Stimulated activated CD4-positive, alpha-beta T cell treated with anti-CD3 and anti-CD28 coated beads, Interleukin-15, amount 100 ng/mL, for 24 hours (primary cell): ENCODE measurements around the gene FGR.

Source experiments
- DNase-seq: peaks from one replicate; pipeline ENCODE4 v3.0.0-alpha.2; 2020

FGR gene

GRCh38 chr1:27615346-27616192, 19.4 kb downstream of the FGR start:
- DNase-seq = no peak

- DNase-seq = no peak
Measured at GRCh38 chr1:27614625-27615344, 20.2 kb downstream of the FGR start.

DNA sequence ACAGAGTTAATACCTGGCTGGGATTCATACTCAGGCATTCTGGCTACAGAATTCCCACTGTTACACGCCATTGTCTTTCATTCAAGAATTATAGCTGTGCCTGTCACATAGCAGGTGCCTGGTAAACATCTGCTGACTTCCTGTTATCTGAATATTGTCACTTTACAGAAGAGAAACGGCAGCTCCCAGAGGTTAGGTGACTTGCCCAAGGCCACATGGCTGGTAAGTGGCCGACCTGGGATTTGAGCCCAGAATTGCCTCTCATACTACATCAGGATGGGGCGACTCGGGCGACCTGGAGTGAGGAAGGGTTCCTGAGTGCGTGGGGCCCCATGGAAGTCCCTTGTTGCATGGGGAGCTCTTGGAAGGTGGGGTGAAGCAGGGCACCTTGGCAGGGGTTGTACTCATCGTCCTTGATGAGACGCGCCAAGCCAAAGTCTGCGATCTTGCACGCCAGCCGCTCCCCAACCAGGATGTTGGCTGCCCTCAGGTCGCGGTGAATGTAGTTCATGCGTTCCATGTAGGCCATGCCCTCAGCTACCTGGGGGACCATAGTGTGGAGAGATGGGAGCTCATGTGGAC, 20.9 kb downstream of the FGR start:
- no peak for DNase-seq

- no peak for DNase-seq
Measured at GRCh38 chr1:27612718-27613117, 22.3 kb downstream of the FGR start.

- no peak for DNase-seq
Measured at GRCh38 chr1:27611450-27611849, 23.5 kb downstream of the FGR start.

DNA sequence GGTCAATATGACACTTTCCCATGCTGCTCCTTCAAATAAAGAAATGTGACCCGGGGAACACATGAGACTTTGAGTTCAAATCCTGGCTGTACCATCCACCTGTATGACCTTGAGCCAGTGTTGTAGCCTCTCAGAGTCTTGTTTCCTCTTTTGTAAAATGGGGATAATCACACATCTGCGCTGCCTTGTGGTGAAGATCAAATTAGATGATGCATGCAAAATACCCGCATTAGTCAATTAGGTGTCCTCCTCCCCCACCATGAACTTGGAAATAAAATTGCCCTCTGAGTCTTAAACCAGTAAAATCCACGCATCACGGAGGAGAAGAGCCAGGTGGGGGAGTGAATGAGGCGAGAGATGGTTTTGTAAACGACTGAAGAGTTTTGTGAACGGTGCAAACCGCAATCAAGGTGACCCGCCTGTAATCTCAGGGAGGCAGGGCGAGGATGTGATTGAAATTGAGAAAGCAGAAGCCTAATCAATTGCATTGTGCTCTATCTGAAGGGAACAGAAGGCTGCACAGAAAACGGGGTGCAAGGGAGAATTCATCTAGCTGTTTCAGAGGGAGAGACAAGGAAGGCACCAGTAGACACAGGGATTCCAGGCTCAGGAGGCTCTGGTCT, 25.3 kb downstream of the FGR start:
- DNase-seq = no peak

- no peak for DNase-seq
Measured at GRCh38 chr1:27609210-27609555, 25.8 kb downstream of the FGR start.

GRCh38 chr1:27607239-27607804, 27.7 kb downstream of the FGR start:
- no peak for DNase-seq

- no peak for DNase-seq
Measured at GRCh38 chr1:27606708-27607238, 28.2 kb downstream of the FGR start.

DNA sequence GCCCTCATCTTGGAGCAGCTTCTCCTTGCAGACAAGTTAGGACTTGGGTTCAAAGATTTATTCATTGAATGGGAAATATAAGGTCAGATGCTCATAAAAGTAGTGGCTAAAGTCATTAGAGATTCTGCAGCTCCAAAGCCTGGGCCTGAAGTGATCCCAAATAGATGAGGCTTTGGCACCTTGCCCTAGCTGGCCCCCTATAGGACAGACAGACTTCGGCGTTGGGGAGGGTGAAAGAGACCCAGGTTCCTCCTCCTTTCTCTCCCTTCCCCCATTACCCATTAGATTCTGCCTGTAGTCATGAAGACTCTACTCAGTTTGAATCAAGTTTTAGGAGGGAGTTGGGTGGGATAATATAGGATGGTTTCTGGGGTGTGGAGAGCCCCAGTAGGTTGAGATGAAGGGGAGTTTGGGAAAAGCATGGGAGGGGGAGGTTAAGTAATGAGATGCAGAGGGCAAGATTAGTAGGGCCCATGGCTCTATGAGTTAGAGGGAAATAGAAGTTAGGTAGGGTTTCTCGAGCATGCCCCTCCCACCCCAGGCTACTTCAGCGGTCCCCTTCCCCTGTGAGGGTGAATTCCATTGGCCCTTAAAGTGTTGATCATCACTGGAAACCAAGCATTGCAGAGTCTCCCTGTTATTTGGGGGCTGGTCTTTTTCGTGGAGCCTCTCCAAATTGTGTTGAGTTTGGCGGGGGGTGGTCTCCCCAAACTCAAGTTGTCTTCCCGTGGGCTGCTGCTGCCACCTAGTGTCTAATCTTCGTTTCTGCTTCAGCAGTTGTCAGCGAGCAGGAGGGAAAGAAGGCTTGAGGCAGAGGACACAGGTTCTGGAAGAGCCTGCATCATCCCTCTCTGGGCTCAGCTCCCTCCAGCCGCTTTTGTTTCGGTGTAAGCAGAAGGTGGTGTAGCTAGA, 28.9 kb downstream of the FGR start:
- DNase-seq = peak; percentile 71

GRCh38 chr1:27605300-27605766, 29.7 kb downstream of the FGR start:
- DNase-seq = no peak

GRCh38 chr1:27604579-27605299, 30.2 kb downstream of the FGR start:
- no peak for DNase-seq

DNA sequence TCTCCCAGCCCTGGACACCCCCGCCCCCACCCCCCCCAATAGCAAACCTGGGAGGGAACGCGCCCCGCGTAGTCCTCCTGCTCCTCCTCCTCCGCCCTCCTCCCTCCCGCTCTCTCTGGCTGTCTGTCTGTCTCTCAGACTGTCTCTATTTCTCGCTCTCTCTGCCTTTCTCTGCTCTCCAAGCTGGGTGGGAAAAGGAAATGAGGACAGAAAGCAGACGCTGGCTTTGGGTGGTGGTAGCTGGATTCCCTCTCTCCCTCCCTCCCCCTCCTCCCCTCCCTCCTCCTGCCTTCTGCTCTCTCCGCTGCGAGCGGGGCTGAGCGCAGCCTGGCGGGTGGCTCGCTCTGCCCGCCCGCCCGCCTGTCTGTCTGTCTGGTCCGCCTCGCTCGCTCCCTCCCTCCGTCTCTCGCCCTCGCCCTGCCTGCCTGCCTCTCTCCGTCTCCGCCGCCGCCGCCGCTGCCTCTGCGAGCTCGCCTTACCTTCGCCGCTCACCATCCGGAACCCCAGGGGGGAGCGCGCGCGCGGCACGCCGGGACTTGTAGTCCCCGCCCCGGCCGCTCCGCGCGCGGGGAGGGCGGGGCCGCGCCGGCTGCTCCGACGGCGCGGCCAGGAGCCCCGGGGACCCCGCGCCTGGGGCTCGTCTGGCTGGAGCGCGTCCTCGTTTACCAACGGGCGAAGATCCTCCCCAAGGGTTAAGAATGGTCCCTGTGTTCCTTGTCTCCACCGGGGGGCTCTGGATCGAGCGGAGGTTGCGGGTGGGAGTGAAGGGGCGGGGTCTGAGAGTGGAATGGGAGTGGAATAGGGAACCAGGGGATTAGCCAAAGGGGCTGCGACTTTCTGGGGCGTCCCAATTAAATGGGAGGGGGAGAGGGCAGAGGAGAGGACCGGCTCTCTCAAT, 31.1 kb downstream of the FGR start, which contains the start of gene AHDC1:
AHDC1 (minus strand) TSS at position 464 of the 898 bp plus-strand sequence. CDS start 52,029 bp downstream, outside the sequence.
- DNase-seq = peak; percentile 94

GRCh38 chr1:27603309-27603680, 31.7 kb downstream of the FGR start:
- peak; percentile 51 for DNase-seq

DNA sequence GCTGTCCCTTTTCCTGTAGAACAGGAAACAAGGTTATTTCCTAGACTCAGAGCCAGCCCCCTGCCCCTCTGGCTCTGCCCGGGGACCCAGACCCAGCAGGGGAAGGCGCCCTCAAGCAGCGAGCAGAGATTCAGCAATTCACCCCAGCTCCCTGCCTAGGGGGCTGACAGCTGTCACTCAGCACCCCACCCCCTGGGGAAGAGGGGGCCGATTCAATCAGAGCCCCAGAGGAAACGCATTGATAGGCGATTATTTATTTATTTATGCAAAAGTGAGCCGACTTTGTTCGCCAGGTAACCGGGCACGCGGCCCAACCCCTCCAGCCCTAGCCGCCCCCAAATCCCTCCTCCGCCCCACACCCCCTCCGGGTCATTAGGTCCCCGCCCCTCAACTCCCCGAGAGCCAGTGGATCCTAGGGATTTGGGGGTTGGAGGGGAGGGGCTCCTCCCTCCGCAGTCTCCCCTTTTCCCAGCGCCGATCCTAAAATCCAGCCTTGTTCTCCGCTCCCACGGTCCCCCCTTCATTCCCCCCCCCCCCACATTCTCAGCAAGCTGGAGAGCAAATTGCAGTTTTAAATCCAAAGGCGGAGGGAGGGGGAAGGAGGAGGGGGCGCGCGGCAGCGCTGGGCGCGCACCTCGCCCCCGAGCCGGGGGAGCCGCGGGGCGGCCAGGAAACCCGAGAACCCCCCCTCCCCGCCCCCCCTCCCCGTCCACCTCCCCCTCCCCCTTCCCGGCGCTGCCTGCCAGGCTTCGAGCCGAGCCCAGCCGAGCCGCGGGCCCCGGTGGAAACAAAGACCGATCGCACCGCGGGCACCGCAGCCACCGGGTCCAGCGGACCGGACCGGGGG, 32.3 kb downstream of the FGR start:
- peak; percentile 40 for DNase-seq

DNA sequence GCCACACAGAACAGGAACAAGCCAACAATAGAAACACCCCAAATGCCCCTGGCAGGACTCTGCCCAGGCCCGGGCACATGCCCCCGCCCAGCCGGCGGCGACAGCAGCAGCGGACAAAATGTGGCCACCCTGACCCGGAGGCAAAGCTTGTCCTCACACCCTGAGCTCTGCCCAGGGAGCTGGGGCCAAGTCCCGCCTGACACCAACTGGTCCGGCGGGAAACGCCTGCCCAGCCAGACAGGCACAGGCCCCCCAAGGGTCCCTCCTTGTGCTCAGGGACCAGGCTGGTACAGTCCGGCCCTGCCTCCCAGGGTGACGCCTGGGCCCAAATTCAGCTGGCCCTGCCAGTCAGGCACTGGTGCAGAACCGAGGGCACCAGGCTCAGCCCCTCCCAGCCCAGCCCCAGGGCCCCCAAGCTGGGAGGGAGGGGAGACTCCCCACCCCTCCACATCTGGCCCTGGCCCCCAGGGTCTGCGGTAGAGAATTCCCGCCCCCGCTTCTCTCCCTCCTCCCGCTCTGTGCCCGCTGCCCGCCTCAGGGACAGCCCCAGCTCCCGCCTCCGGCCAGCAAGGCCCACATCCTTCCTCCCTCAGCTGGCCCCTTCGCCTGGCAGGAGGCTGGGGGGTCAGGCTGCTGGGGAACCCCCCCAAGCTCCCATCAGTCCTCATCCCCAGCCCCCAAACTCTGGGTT, 33.1 kb downstream of the FGR start:
- no peak for DNase-seq

DNA sequence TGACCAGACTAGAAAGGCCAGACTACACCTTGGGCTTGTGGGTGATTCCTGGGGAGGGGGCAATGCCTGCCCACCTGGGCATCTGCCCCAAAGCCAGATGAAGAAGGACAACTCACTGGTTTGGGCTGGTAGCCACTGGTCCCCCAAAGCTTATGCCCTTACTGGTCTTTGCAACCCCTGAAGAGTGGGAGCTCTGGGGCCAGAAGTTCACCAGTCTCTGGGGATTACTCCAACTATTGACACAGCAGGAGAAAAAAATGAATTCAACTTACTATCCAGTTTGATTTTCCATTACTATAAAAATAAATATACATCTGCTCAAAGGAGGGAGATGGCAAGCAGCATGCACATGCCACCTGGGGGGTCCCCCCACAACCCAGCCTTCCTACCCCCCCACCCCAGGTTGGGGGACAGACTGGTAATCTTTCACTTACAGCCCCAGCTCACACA, 33.6 kb downstream of the FGR start:
- no peak for DNase-seq
